MM.1S (cell line): Measurements from ENCODE around the gene SDK1.

Experiments
- DNase-seq: peaks from one replicate; pipeline ENCODE4 v3.0.0-alpha.2; 2015
- H2AFZ ChIP-seq: fragments of 300-600 bp; sonication (generic); 2 replicates; pipeline ENCODE4 v1.6.0; 2016; ENCODE audit warnings: antibody characterized with exemption, low read length
- H3F3A ChIP-seq: fragments of 300-600 bp; sonication (generic); 2 replicates; pipeline ENCODE4 v1.6.1; 2016; ENCODE audit warnings: mild to moderate bottlenecking, antibody characterized with exemption, low read length, moderate library complexity, mixed read lengths; ENCODE audit not compliant: insufficient read depth
- H3K27ac ChIP-seq: fragments of 300-600 bp; sonication (generic); 2 replicates; pipeline ENCODE4 v1.5.1; 2016; ENCODE audit warnings: mild to moderate bottlenecking, low read length
- H3K27me3 ChIP-seq: fragments of 300-600 bp; sonication (generic); replicated peaks from 2 replicates; pipeline ENCODE4 v1.6.0; 2016; ENCODE audit warnings: low read length; ENCODE audit not compliant: insufficient read depth
- H3K36me3 ChIP-seq: fragments of 300-600 bp; sonication (generic); replicated peaks from 2 replicates; pipeline ENCODE4 v1.6.1; 2016; ENCODE audit warnings: mild to moderate bottlenecking, low read length, mixed read lengths; ENCODE audit not compliant: insufficient read depth
- H3K4me1 ChIP-seq: fragments of 300-600 bp; sonication (generic); 2 replicates; pipeline ENCODE4 v1.6.1; 2016; ENCODE audit warnings: low read length, mixed read lengths
- H3K4me2 ChIP-seq: fragments of 300-600 bp; sonication (generic); 2 replicates; pipeline ENCODE4 v1.6.0; 2016; ENCODE audit warnings: low read depth, low read length
- H3K4me3 ChIP-seq: fragments of 300-600 bp; sonication (generic); 2 replicates; pipeline ENCODE4 v1.5.1; 2016; ENCODE audit warnings: low read length, mixed read lengths
- H3K79me2 ChIP-seq: fragments of 300-600 bp; sonication (generic); 2 replicates; pipeline ENCODE4 v1.6.1; 2016; ENCODE audit warnings: mixed run types, low read length, mixed read lengths
- H3K9ac ChIP-seq: fragments of 300-600 bp; sonication (generic); 2 replicates; pipeline ENCODE4 v1.6.1; 2016; ENCODE audit warnings: low read length, mixed read lengths
- H3K9me2 ChIP-seq: fragments of 300-600 bp; sonication (generic); replicated peaks from 2 replicates; pipeline ENCODE4 v1.6.1; 2016; ENCODE audit warnings: mild to moderate bottlenecking, low read length, mixed read lengths; ENCODE audit not compliant: insufficient read depth
- H3K9me3 ChIP-seq: fragments of 300-600 bp; sonication (generic); replicated peaks from 2 replicates; pipeline ENCODE4 v1.6.1; 2016; ENCODE audit warnings: mild to moderate bottlenecking, low read length, mixed read lengths; ENCODE audit not compliant: insufficient read depth
- H4K20me1 ChIP-seq: fragments of 300-600 bp; sonication (generic); 2 replicates; pipeline ENCODE4 v1.6.1; 2016; ENCODE audit warnings: mild to moderate bottlenecking, low read length, moderate library complexity, mixed read lengths; ENCODE audit not compliant: insufficient read depth
- EZH2 ChIP-seq: fragments of 300-600 bp; sonication (generic); optimal IDR thresholded peaks from 2 replicates; pipeline ENCODE3; 2017; ENCODE audit warnings: low read depth, mild to moderate bottlenecking, antibody characterized with exemption, low read length, mixed read lengths
- EZH2phosphoT487 ChIP-seq: fragments of 300-600 bp; sonication (generic); IDR thresholded peaks from 2 replicates; pipeline ENCODE4 v1.6.1; 2018; ENCODE audit warnings: antibody characterized with exemption, low read length
- TF ChIP-seq, protein P1 (sequence below): fragments of 300-600 bp; sonication (generic); IDR thresholded peaks from 2 replicates; pipeline ENCODE4 v1.5.1; 2016; ENCODE audit warnings: antibody characterized with exemption, low read length, mixed read lengths

SDK1 gene

GRCh38 chr7:3564231-3564630 lies 263.2 kb downstream of the SDK1 start:
- H4K20me1 ChIP-seq, result no peaks in the 10 kb centered on the region
- no peaks in the 10 kb centered on the region for H3K9me3 ChIP-seq
- no peak overlapping the region for H2AFZ ChIP-seq
- no peak overlapping the region for H3K4me3 ChIP-seq
- no peaks in the 10 kb centered on the region for H3K36me3 ChIP-seq
- no peak overlapping the region for H3K9ac ChIP-seq
- no peak for DNase-seq
- H3K4me1 ChIP-seq, result no peaks in the 10 kb centered on the region
- no peaks in the 10 kb centered on the region for H3F3A ChIP-seq
- no peak overlapping the region for H3K27ac ChIP-seq
- H3K4me2 ChIP-seq, result no peak overlapping the region
- TF ChIP-seq EZH2phosphoT487 (no peak), EZH2 (no peak)
- TF ChIP-seq, protein P1, sequence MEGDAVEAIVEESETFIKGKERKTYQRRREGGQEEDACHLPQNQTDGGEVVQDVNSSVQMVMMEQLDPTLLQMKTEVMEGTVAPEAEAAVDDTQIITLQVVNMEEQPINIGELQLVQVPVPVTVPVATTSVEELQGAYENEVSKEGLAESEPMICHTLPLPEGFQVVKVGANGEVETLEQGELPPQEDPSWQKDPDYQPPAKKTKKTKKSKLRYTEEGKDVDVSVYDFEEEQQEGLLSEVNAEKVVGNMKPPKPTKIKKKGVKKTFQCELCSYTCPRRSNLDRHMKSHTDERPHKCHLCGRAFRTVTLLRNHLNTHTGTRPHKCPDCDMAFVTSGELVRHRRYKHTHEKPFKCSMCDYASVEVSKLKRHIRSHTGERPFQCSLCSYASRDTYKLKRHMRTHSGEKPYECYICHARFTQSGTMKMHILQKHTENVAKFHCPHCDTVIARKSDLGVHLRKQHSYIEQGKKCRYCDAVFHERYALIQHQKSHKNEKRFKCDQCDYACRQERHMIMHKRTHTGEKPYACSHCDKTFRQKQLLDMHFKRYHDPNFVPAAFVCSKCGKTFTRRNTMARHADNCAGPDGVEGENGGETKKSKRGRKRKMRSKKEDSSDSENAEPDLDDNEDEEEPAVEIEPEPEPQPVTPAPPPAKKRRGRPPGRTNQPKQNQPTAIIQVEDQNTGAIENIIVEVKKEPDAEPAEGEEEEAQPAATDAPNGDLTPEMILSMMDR, result no peak
- H3K9me2 ChIP-seq, result no peaks in the 10 kb centered on the region
- H3K27me3 ChIP-seq, result no peaks in the 10 kb centered on the region
- no peaks in the 10 kb centered on the region for H3K79me2 ChIP-seq

DNA sequence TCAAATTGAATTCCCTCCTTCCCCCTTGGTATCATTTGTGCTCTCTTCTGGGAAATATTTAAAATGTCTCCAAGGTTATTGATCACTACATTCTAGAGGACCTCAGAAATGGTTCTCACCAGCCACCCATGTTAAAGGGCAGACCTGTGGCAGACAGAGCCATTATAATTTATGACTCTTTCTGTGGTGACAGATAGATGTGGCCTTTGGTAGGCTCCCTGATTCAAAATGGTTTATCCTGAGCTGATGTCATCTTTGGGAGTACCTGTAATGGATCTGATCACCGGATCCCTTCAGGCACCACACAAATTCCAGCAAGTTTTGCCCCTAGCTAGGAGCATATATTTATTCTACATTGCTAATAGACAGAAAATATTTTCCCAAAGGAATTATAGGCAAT lies 267.5 kb downstream of the SDK1 start:
- no peak overlapping the region for H3K4me3 ChIP-seq
- no peaks in the 10 kb centered on the region for H3K79me2 ChIP-seq
- no peaks in the 10 kb centered on the region for H3K9me3 ChIP-seq
- H3K27me3 ChIP-seq, result no peaks in the 10 kb centered on the region
- TF ChIP-seq EZH2 (no peak), EZH2phosphoT487 (no peak)
- TF ChIP-seq, protein P1, result no peak
- no peak overlapping the region for H3K27ac ChIP-seq
- DNase-seq, result no peak
- H3K9me2 ChIP-seq, result no peaks in the 10 kb centered on the region
- H4K20me1 ChIP-seq, result no peaks in the 10 kb centered on the region
- H3F3A ChIP-seq, result no peaks in the 10 kb centered on the region
- no peak overlapping the region for H3K4me2 ChIP-seq
- no peak overlapping the region for H3K9ac ChIP-seq
- no peak overlapping the region for H2AFZ ChIP-seq
- H3K36me3 ChIP-seq, result no peaks in the 10 kb centered on the region
- no peaks in the 10 kb centered on the region for H3K4me1 ChIP-seq

- Histone ChIP-seq H2AFZ (no peak overlapping the region), H3K4me3 (no peak overlapping the region), H4K20me1 (no peaks in the 10 kb centered on the region), H3K9me3 (no peaks in the 10 kb centered on the region), H3K9ac (no peak overlapping the region), H3K4me2 (no peak overlapping the region), H3K79me2 (no peaks in the 10 kb centered on the region), H3K27me3 (no peaks in the 10 kb centered on the region), H3K27ac (no peak overlapping the region), H3K4me1 (no peaks in the 10 kb centered on the region), H3K9me2 (no peaks in the 10 kb centered on the region), H3F3A (no peaks in the 10 kb centered on the region), H3K36me3 (no peaks in the 10 kb centered on the region)
- no peak for DNase-seq
- TF ChIP-seq EZH2phosphoT487 (no peak), EZH2 (no peak)
- TF ChIP-seq, protein P1, result no peak
Measured at GRCh38 chr7:3569643-3570042, 268.6 kb downstream of the SDK1 start.
